NK-92 treated with Interleukin-12 subunit alpha and Interleukin-12 subunit beta, amount 100 ng/mL, for 24 hours (cell line): Measurements from ENCODE around the gene ZNF84.

Source experiments
- DNase-seq: peaks from one replicate; lab custom pipeline; 2025; lab: John Stamatoyannopoulos, UW

ZNF84 gene

GRCh38 chr12:133037207-133038005, at the start of gene ZNF84:
Gene ZNF84 (plus strand): TSS chr12:133037509. CDS start chr12:133041468, 3,959 bp downstream.
- peak; percentile 92 for DNase-seq

- no peak for DNase-seq
These were observed 38.6 kb upstream of the ZNF84 start for GRCh38 chr12:132998741-132999140.

- no peak for DNase-seq
These were observed 26.5 kb upstream of the ZNF84 start for GRCh38 chr12:133010657-133011297.

GRCh38 chr12:133023566-133023965, 13.7 kb upstream of the ZNF84 start:
- DNase-seq = no peak

GRCh38 chr12:133026996-133027395, 10.3 kb upstream of the ZNF84 start:
- no peak for DNase-seq

- no peak for DNase-seq
These were observed 905 bp downstream of the ZNF84 start for GRCh38 chr12:133038118-133038709.

- DNase-seq = no peak
These were observed 9.4 kb downstream of the ZNF84 start for GRCh38 chr12:133046698-133047097.

GRCh38 chr12:133057446-133057845, 20.1 kb downstream of the ZNF84 start:
- no peak for DNase-seq

GRCh38 chr12:133058203-133059113, 21.1 kb downstream of the ZNF84 start:
- DNase-seq = no peak

GRCh38 chr12:133061954-133062353, 24.6 kb downstream of the ZNF84 start:
- DNase-seq = no peak

GRCh38 chr12:133063556-133063955, 26.2 kb downstream of the ZNF84 start:
- no peak for DNase-seq

GRCh38 chr12:133073836-133074235, 36.5 kb downstream of the ZNF84 start:
- DNase-seq = no peak

GRCh38 chr12:133080026-133080367, 42.7 kb downstream of the ZNF84 start:
- no peak for DNase-seq

- no peak for DNase-seq
These were observed 43.3 kb downstream of the ZNF84 start, which contains the start of gene ZNF140 for GRCh38 chr12:133080368-133081158. Gene ZNF140 (plus strand): TSS chr12:133080923. CDS start chr12:133081321, 398 bp downstream.

- no peak for DNase-seq
These were observed 44.0 kb downstream of the ZNF84 start for GRCh38 chr12:133081159-133081780.

GRCh38 chr12:133083345-133083744, 46.0 kb downstream of the ZNF84 start:
- no peak for DNase-seq

GRCh38 chr12:133105620-133106019, 68.3 kb downstream of the ZNF84 start:
- no peak for DNase-seq

- no peak for DNase-seq
These were observed 68.9 kb downstream of the ZNF84 start for GRCh38 chr12:133106253-133106652.

- no peak for DNase-seq
These were observed 69.8 kb downstream of the ZNF84 start for GRCh38 chr12:133107121-133107520.

- DNase-seq = no peak
These were observed 70.8 kb downstream of the ZNF84 start for GRCh38 chr12:133108150-133108549.
